Neural crest cell (in vitro differentiated cells): ENCODE measurements around the gene APCDD1L. TPM values are rescaled to one million over a fixed set of nuclear protein-coding genes. Genes with fewer than 3 reads are reported as not detected.
"Not testable (repeated sequence)": the region's sequence is repeated elsewhere in the genome, so short reads cannot be mapped to it uniquely, and the experiment has no call there.

ENCODE experiments used
- DNase-seq: peaks from one replicate; pipeline ENCODE4 v3.0.0; 2021; ENCODE audit warnings: low read depth, mixed read lengths, low spot score
- H3K27ac Mint-ChIP-seq: one replicate; pipeline ENCODE4 v1.8.0; 2021; ENCODE audit warnings: mild to moderate bottlenecking, mixed read lengths; ENCODE audit not compliant: unreplicated experiment
- H3K27me3 Mint-ChIP-seq: 2 replicates; pipeline ENCODE4 v1.8.0; 2021; ENCODE audit warnings: low read depth, mild to moderate bottlenecking, mixed read lengths
- H3K36me3 Mint-ChIP-seq: 2 replicates; pipeline ENCODE4 v1.8.0; 2021; ENCODE audit warnings: low read depth, mild to moderate bottlenecking, mixed read lengths
- H3K4me1 Mint-ChIP-seq: 2 replicates; pipeline ENCODE4 v1.8.0; 2021; ENCODE audit warnings: mixed read lengths
- H3K4me3 Mint-ChIP-seq: one replicate; pipeline ENCODE4 v1.8.0; 2021; ENCODE audit warnings: mild to moderate bottlenecking, mixed read lengths
- H3K9me3 Mint-ChIP-seq: 2 replicates; pipeline ENCODE4 v1.8.0; 2021; ENCODE audit warnings: mixed read lengths
- total RNA-seq: library from RNA; stranded (reverse); gene quantifications from 2 replicates; pipeline ENCODE4 v1.2.1, GENCODE V29; 2021
- TF ChIP-seq, protein P1 (sequence below): fragments of 200-600 bp; sonication (generic); conservative IDR thresholded peaks from 2 replicates; pipeline ENCODE4 v1.5.0; 2021; ENCODE audit warnings: antibody characterized with exemption, mild to moderate bottlenecking

APCDD1L gene
- total RNA-seq, 1 donor from 2014 or later = not detected

DNA sequence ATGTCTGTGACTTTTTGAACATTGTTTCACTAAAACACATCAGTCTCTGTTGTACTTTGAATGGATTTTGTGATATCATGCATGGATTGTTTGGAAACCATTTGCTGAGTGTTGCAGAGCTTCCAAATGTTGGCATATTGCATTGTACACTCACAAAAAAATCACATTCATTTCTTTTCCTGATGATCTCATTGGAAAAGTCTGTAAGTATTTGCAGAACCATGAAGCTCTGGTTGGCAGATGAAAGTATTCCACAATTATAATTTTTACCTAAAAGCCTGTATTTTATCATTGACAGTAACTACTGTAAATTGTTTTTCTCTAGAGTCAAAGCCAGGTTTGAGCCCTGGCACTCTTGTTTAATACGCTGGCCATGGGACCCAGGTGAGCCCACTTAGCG, 84.1 kb downstream of the APCDD1L start:
- peaks cover 9% of the 10 kb centered on the region for H3K4me1 Mint-ChIP-seq
- no peak overlapping the region for H3K27ac Mint-ChIP-seq
- TF ChIP-seq, protein P1, sequence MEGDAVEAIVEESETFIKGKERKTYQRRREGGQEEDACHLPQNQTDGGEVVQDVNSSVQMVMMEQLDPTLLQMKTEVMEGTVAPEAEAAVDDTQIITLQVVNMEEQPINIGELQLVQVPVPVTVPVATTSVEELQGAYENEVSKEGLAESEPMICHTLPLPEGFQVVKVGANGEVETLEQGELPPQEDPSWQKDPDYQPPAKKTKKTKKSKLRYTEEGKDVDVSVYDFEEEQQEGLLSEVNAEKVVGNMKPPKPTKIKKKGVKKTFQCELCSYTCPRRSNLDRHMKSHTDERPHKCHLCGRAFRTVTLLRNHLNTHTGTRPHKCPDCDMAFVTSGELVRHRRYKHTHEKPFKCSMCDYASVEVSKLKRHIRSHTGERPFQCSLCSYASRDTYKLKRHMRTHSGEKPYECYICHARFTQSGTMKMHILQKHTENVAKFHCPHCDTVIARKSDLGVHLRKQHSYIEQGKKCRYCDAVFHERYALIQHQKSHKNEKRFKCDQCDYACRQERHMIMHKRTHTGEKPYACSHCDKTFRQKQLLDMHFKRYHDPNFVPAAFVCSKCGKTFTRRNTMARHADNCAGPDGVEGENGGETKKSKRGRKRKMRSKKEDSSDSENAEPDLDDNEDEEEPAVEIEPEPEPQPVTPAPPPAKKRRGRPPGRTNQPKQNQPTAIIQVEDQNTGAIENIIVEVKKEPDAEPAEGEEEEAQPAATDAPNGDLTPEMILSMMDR = no peak
- no peaks in the 10 kb centered on the region for H3K9me3 Mint-ChIP-seq
- DNase-seq = no peak
- peaks cover 5% of the 10 kb centered on the region for H3K36me3 Mint-ChIP-seq
- no peaks in the 10 kb centered on the region for H3K27me3 Mint-ChIP-seq
- no peak overlapping the region for H3K4me3 Mint-ChIP-seq

DNA sequence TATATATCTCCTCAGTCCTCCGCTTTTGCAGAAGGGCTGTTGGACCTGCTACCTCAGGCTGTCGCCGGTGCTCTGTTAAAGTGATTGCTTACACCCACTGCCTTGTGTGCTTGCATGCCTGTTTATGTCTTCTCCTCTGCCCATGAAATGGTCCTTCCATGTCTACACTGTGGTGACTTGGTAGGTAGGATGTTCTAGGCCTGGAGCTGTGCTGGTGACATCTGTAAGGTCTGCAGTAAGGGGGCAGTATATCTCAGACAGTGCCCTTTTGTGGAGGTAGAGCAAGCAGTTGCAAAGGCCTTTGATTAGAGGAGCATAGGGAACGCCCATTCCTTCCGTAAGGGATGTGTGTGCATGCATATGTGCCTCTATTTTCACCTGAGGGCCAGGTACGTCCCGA, 85.9 kb downstream of the APCDD1L start:
- TF ChIP-seq, protein P1 = no peak
- DNase-seq = no peak
- Mint-ChIP-seq H3K36me3 (peaks cover 9% of the 10 kb centered on the region), H3K4me1 (peaks cover 10% of the 10 kb centered on the region), H3K27ac (no peak overlapping the region), H3K27me3 (no peaks in the 10 kb centered on the region), H3K4me3 (no peak overlapping the region), H3K9me3 (no peaks in the 10 kb centered on the region)

DNA sequence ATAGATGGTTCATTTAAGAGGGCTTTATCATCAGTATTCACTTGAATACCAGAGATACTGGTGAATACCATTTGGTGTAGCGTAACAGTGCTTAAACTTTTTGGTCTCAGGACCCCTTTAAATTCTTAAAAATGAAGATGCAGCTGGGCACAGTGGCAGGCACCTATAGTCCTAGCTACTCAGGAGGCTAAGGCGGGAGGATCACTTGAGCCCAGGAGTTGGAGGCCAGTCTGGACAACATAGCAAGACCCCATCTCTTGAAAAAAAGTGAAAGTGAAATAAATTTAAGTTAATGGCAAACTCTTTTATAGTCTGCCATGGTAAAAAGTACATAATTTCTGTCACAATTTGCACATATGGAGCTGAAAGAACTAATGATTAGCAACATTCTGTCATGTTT, 86.8 kb downstream of the APCDD1L start:
- H3K4me3 Mint-ChIP-seq = no peak overlapping the region
- no peak for DNase-seq
- H3K4me1 Mint-ChIP-seq = peaks cover 10% of the 10 kb centered on the region
- no peaks in the 10 kb centered on the region for H3K9me3 Mint-ChIP-seq
- TF ChIP-seq, protein P1 = no peak
- no peak overlapping the region for H3K27ac Mint-ChIP-seq
- no peaks in the 10 kb centered on the region for H3K27me3 Mint-ChIP-seq
- peaks cover 12% of the 10 kb centered on the region for H3K36me3 Mint-ChIP-seq

DNA sequence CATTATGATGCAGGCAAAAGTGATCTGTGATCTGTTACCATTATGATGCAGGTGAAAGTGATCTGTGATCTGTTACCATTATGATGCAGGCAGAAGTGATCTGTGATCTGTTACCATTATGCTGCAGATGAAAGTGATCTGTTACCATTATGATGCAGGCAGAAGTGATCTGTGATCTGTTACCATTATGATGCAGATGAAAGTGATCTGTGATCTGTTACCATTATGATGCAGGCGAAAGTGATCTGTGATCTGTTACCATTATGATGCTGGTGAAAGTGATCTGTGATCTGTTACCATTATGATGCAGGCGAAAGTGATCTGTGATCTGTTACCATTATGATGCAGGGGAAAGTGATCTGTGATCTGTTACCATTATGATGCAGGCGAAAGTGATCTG, 87.6 kb downstream of the APCDD1L start:
- not testable (repeated sequence) for H3K27ac Mint-ChIP-seq, H3K27me3 Mint-ChIP-seq, DNase-seq, H3K9me3 Mint-ChIP-seq, H3K4me1 Mint-ChIP-seq, H3K4me3 Mint-ChIP-seq
- H3K36me3 Mint-ChIP-seq = peaks cover 12% of the 10 kb centered on the region

DNA sequence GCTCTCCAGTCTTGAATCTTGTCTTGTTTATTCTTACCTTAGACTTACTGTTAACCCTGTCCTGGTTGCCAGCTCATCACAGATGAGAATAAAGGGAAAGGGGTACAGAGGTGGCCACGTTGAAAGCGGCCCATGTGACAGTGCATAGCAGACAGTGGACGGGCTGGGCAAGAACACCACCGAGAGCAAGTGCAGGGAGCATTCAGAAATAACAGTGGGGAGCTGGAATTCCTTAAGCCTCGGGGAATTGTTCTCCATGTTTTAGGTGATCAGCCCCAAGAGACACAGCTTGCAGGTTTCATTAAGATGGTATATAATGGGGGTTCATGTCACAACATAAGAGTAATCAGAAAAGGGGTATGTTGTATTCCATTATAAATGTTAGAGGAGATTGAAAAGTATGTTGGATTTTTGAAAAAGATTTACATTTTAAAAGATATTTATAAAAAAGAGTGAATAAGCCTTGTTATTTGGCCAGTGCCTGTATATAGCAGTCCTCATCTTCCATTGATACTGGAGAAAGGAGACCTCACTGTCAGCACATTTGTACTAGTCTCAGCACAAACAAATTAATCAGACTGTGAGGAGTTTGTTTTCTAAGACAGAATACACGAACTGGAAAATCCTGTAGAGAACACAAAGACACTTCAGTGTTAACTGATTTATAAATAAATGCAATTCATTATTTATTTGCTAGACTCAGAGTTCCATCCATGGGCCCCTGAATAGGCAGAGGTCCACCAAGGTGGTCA, 90.8 kb downstream of the APCDD1L start:
- Mint-ChIP-seq H3K27ac (no peak overlapping the region), H3K9me3 (no peaks in the 10 kb centered on the region), H3K27me3 (no peaks in the 10 kb centered on the region), H3K36me3 (peaks cover 17% of the 10 kb centered on the region), H3K4me3 (no peak overlapping the region), H3K4me1 (peaks cover 10% of the 10 kb centered on the region)
- DNase-seq = no peak
- TF ChIP-seq, protein P1 = no peak

DNA sequence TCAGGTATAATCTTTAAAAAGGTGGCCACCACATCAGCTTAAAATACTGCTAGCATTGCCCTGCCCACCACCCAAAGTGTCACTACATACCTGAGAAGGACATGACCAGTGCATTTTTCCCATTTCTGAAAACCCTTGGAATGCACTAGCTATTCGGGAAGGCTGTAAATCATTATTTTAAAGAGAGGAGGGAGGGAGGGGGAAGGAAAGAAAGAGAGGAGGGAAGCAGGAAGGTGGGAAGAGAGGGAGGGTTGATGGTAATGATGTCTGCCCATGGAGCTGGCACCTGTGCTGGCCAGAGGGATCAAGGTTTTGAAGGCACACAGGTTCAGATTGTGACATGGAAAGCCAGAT, 93.7 kb downstream of the APCDD1L start:
- TF ChIP-seq, protein P1 = no peak
- no peak overlapping the region for H3K27ac Mint-ChIP-seq
- no peaks in the 10 kb centered on the region for H3K9me3 Mint-ChIP-seq
- H3K36me3 Mint-ChIP-seq = peaks cover 20% of the 10 kb centered on the region
- no peaks in the 10 kb centered on the region for H3K27me3 Mint-ChIP-seq
- H3K4me3 Mint-ChIP-seq = no peak overlapping the region
- peaks cover 11% of the 10 kb centered on the region for H3K4me1 Mint-ChIP-seq
- DNase-seq = no peak
